GM23338 (cell line): ENCODE data around the gene AGAP1. TPM values are rescaled to one million over a fixed set of nuclear protein-coding genes. Genes with fewer than 3 reads are reported as not detected.

ENCODE experiments used
- ATAC-seq: fragments of 200-7000 bp; cut with Tn5 transposase; 3 replicates; pipeline ENCODE4 v1.9.1; 2020
- DNase-seq: peaks from one replicate; pipeline ENCODE4 v3.0.0-alpha.2; 2015; ENCODE audit warnings: low spot score
- H2AFZ ChIP-seq: fragments of 200-600 bp; sonication (generic); 2 replicates; pipeline ENCODE4 v1.8.0; 2016; ENCODE audit warnings: antibody characterized with exemption, mild to moderate bottlenecking, moderate library complexity
- H3F3A ChIP-seq: fragments of 200-600 bp; sonication (generic); replicated peaks from 2 replicates; pipeline ENCODE4 v1.8.0; 2017; ENCODE audit warnings: antibody characterized with exemption, mixed run types, low read depth
- H3K27ac ChIP-seq: fragments of 200-600 bp; sonication (generic); 2 replicates; pipeline ENCODE4 v1.6.1; 2016; ENCODE audit warnings: low read depth
- H3K27me3 ChIP-seq: fragments of 200-600 bp; sonication (generic); 2 replicates; pipeline ENCODE4 v1.8.0; 2016; ENCODE audit warnings: mild to moderate bottlenecking, mixed run types, moderate library complexity; ENCODE audit not compliant: insufficient read depth
- H3K36me3 ChIP-seq: fragments of 200-600 bp; sonication (generic); 2 replicates; pipeline ENCODE4 v1.8.0; 2016; ENCODE audit warnings: mild to moderate bottlenecking; ENCODE audit not compliant: insufficient read depth
- H3K4me1 ChIP-seq: fragments of 200-600 bp; sonication (generic); 2 replicates; pipeline ENCODE4 v1.8.0; 2016; ENCODE audit warnings: mild to moderate bottlenecking, moderate library complexity; ENCODE audit not compliant: insufficient read depth
- H3K4me2 ChIP-seq: fragments of 200-600 bp; sonication (generic); 2 replicates; pipeline ENCODE4 v1.7.1; 2017; ENCODE audit warnings: mixed run types
- H3K4me3 ChIP-seq: fragments of 200-600 bp; sonication (generic); 2 replicates; pipeline ENCODE4 v1.6.1; 2016; ENCODE audit warnings: mixed run types
- H3K79me2 ChIP-seq: fragments of 200-600 bp; sonication (generic); replicated peaks from 2 replicates; pipeline ENCODE4 v1.8.0; 2017; ENCODE audit warnings: mild to moderate bottlenecking; ENCODE audit not compliant: insufficient read depth
- H3K9me2 ChIP-seq: fragments of 200-600 bp; sonication (generic); 2 replicates; pipeline ENCODE4 v1.8.0; 2017; ENCODE audit not compliant: insufficient read depth
- H4K20me1 ChIP-seq: fragments of 200-600 bp; sonication (generic); replicated peaks from 2 replicates; pipeline ENCODE4 v1.8.0; 2017; ENCODE audit warnings: mild to moderate bottlenecking; ENCODE audit not compliant: insufficient read depth
- H3K27ac Mint-ChIP-seq: 2 replicates; pipeline ENCODE4 v1.8.0; 2020; ENCODE audit warnings: inconsistent platforms, mild to moderate bottlenecking, moderate library complexity, mixed read lengths
- H3K27me3 Mint-ChIP-seq: 3 replicates; pipeline ENCODE4 v1.8.0; 2022; ENCODE audit warnings: low read depth, mild to moderate bottlenecking, moderate library complexity, mixed read lengths, inconsistent platforms; ENCODE audit not compliant: insufficient read depth, poor library complexity
- H3K36me3 Mint-ChIP-seq: 3 replicates; pipeline ENCODE4 v1.8.0; 2021; ENCODE audit warnings: low read depth, mild to moderate bottlenecking, inconsistent platforms, moderate library complexity, mixed read lengths
- H3K4me1 Mint-ChIP-seq: 3 replicates; pipeline ENCODE4 v1.8.0; 2020; ENCODE audit warnings: mild to moderate bottlenecking, inconsistent platforms, mixed read lengths
- H3K4me3 Mint-ChIP-seq: 3 replicates; pipeline ENCODE4 v1.8.0; 2021; ENCODE audit warnings: moderate library complexity, mild to moderate bottlenecking, inconsistent platforms, mixed read lengths
- H3K9me3 Mint-ChIP-seq: 3 replicates; pipeline ENCODE4 v1.8.0; 2020; ENCODE audit warnings: moderate library complexity, mild to moderate bottlenecking, inconsistent platforms, mixed read lengths
- CREB1 ChIP-seq: fragments of 250-450 bp; sonication (Bioruptor Pico); IDR thresholded peaks from 2 replicates; pipeline ENCODE4 v1.5.0; 2020; ENCODE audit warnings: low read depth, mild to moderate bottlenecking, moderate library complexity
- EZH2 ChIP-seq: fragments of 200-600 bp; sonication (generic); IDR thresholded peaks from one replicate; pipeline ENCODE4 v1.8.0; 2017; ENCODE audit warnings: antibody characterized with exemption, mild to moderate bottlenecking, low read depth; ENCODE audit not compliant: unreplicated experiment
- JUNB ChIP-seq: IDR thresholded peaks from one replicate; pipeline ENCODE4 v1.6.1; 2016; ENCODE audit warnings: antibody characterized with exemption; ENCODE audit not compliant: unreplicated experiment
- STAT1 ChIP-seq: IDR thresholded peaks from one replicate; pipeline ENCODE4 v1.6.1; 2016; ENCODE audit warnings: antibody characterized with exemption; ENCODE audit not compliant: unreplicated experiment
- ZNF114 ChIP-seq: fragments of 250-450 bp; sonication (Bioruptor Pico); IDR thresholded peaks from 2 replicates; pipeline ENCODE4 v1.5.0; 2020; ENCODE audit warnings: mild to moderate bottlenecking, moderate library complexity
- ZNF462 ChIP-seq: fragments of 250-450 bp; sonication (Bioruptor Pico); IDR thresholded peaks from 2 replicates; pipeline ENCODE4 v1.5.0; 2020; ENCODE audit warnings: mild to moderate bottlenecking, moderate library complexity
- polyA plus RNA-seq: library from polyadenylated mRNA; unstranded; fragments of >200 nt; fragmentation: Nextera tagmentation; extraction: Ambion mirVana; gene quantifications from 2 replicates; pipeline ENCODE4 v1.2.1, GENCODE V29; 2016
- total RNA-seq: library from RNA; depleted of rRNA; stranded (reverse); fragments of >200 nt; shearing (Covaris generic); gene quantifications from 2 replicates; pipeline ENCODE4 v1.2.3, GENCODE V29; 2014

The AGAP1 gene
- total and polyA plus RNA-seq, 2 experiments from 2014 or later: 13.3 to 27.9 TPM

GRCh38 chr2:235637896-235638295 lies 144.1 kb downstream of the AGAP1 start:
- H3K4me3 Mint-ChIP-seq: no peak overlapping the region
- no peak overlapping the region for H3K4me3 ChIP-seq
- H3K27ac ChIP-seq: no peak overlapping the region
- TF ChIP-seq STAT1 (no peak), ZNF114 (CRISPR knock-in tag) (no peak), EZH2 (no peak), ZNF462 (no peak), JUNB (no peak), CREB1 (no peak)
- H3K36me3 ChIP-seq: no peaks in the 10 kb centered on the region
- H3K4me1 ChIP-seq: peaks cover 60% of the 10 kb centered on the region
- H3K4me1 Mint-ChIP-seq: peaks cover 71% of the 10 kb centered on the region
- ATAC-seq (no peak), DNase-seq (no peak)
- no peak overlapping the region for H3K27ac Mint-ChIP-seq
- H2AFZ ChIP-seq: no peak overlapping the region
- no peaks in the 10 kb centered on the region for H3K36me3 Mint-ChIP-seq
- H3K79me2 ChIP-seq: peaks cover 59% of the 10 kb centered on the region
- no peaks in the 10 kb centered on the region for H3K9me3 Mint-ChIP-seq
- no peaks in the 10 kb centered on the region for H3F3A ChIP-seq
- H3K9me2 ChIP-seq: no peaks in the 10 kb centered on the region
- H3K4me2 ChIP-seq: no peak overlapping the region
- peaks cover 10% of the 10 kb centered on the region; the same call in 1 of the 2 replicates for H4K20me1 ChIP-seq
- H3K27me3 Mint-ChIP-seq: peaks cover 11% of the 10 kb centered on the region
- H3K27me3 ChIP-seq: no peaks in the 10 kb centered on the region
